Spleen (tissue), 11 donors: ENCODE measurements around the gene CCNH. TPM values are rescaled to one million over a fixed set of nuclear protein-coding genes. Genes with fewer than 3 reads are reported as not detected.
A peak's percentile ranks its signal among the peaks of the same experiment; 100 is the strongest.

Source experiments
- DNase-seq: peaks from one replicate; pipeline ENCODE4 v3.0.0-alpha.2; 2020
- H3K27ac ChIP-seq, 8 donors: fragments of 200-600 bp; sonication (generic) in 7 of 8; 1 replicate in 4 of 8; 2 replicates in 4 of 8; pipeline versions ENCODE4 v1.5.0 to v1.8.0; 2016 to 2021; ENCODE audit warnings: inconsistent platforms in 4 of 8, mild to moderate bottlenecking in 4 of 8, moderate library complexity in 1 of 8
- H3K27me3 ChIP-seq, 7 donors: fragments of 200-600 bp; sonication (generic) in 6 of 7; replicated peaks in 1 of 7; 1 replicate in 4 of 7; 2 replicates in 3 of 7; pipeline versions ENCODE4 v1.5.0 to v1.8.0; 2016 to 2021; ENCODE audit warnings: inconsistent platforms in 3 of 7, mild to moderate bottlenecking in 1 of 7
- H3K36me3 ChIP-seq, 6 donors: fragments of 200-600 bp; sonication (generic) in 5 of 6; 1 replicate in 4 of 6; 2 replicates in 2 of 6; pipeline versions ENCODE4 v1.5.0 to v1.8.0; 2016 to 2021; ENCODE audit warnings: inconsistent platforms in 2 of 6
- H3K4me1 ChIP-seq, 6 donors: fragments of 200-600 bp; sonication (generic) in 5 of 6; 1 replicate in 3 of 6; 2 replicates in 3 of 6; pipeline versions ENCODE4 v1.5.0 to v1.8.0; 2016 to 2021; ENCODE audit warnings: inconsistent platforms in 3 of 6
- H3K4me3 ChIP-seq, 8 donors: fragments of 200-600 bp; sonication (generic) in 7 of 8; 1 replicate in 4 of 8; 2 replicates in 4 of 8; pipeline versions ENCODE4 v1.5.0 to v1.8.0; 2016 to 2021; ENCODE audit warnings: inconsistent platforms in 4 of 8, mild to moderate bottlenecking in 4 of 8, moderate library complexity in 2 of 8
- H3K9me3 ChIP-seq, 8 donors: fragments of 200-600 bp; sonication (generic) in 7 of 8; 1 replicate in 4 of 8; 2 replicates in 4 of 8; pipeline versions ENCODE4 v1.5.0 to v1.8.0; 2016 to 2021; ENCODE audit warnings: inconsistent platforms in 4 of 8
- CTCF ChIP-seq, 11 experiments: fragments of 200-600 bp in 7 of 11; fragments of 450-650 bp in 4 of 11; sonication (generic) in 4 of 11; IDR thresholded peaks in 8 of 11; conservative IDR thresholded peaks in 3 of 11; 1 replicate in 7 of 11; 2 replicates in 4 of 11; pipeline versions ENCODE4 v1.4.0 to v1.8.0; 2016 to 2021; ENCODE audit warnings: antibody characterized with exemption in 11 of 11, inconsistent platforms in 4 of 11, mild to moderate bottlenecking in 1 of 11
- POLR2A ChIP-seq, 3 donors: fragments of 450-650 bp; IDR thresholded peaks; one replicate each; pipeline ENCODE4 v1.5.1; 2017; ENCODE audit warnings: antibody characterized with exemption in 3 of 3, mild to moderate bottlenecking in 1 of 3
- POLR2AphosphoS5 ChIP-seq, 3 donors: sonication (generic); formaldehyde crosslinking; IDR thresholded peaks; one replicate each; pipeline ENCODE4 v1.5.1; 2017; ENCODE audit warnings: antibody characterized with exemption in 3 of 3
- WGBS, 5 donors: extraction: QIAGEN DNeasy Blood & Tissue Kit in 3 of 5; methylation state at CpG; one replicate each; pipeline versions ENCODE4 v1.1.5 to v1.1.7; 2013 to 2018; 5-methylcytosine and 5-hydroxymethylcytosine counted together
- intact Hi-C: fragments of 100-400 bp; cut with DNase I; formaldehyde crosslinking; loops from one replicate; pipeline ENCODE4 v1.15.0; 2023; ENCODE audit warnings: low total_unique reads
- polyA plus RNA-seq, 3 donors: library from polyadenylated mRNA; stranded (reverse); fragments of 200-250 nt; gene quantifications; one replicate each; pipeline ENCODE4 v1.2.1, GENCODE V29; 2013
- total RNA-seq, 7 donors: library from RNA; depleted of rRNA in 3 of 7; stranded (reverse); fragments of >200 nt in 3 of 7; fragmentation: NEBNext Ultra II Directional in 4 of 7; extraction: Animal tissue kit (Norgen Biotek cat#: 25700) in 4 of 7; gene quantifications; one replicate each; pipeline versions ENCODE4 v1.1.0 to v1.2.1, GENCODE V29; 2016 to 2021
- donor health status: healthy with polysubstance abuse.
- donor health status: DM: no; HTN: no; CAD: no; lungs with moderate emphysema.
- donor health status: DM: no; HTN: no; CAD: no.
- donor health status: Bipolar disorder and iron deficiency.
- donor health status: healthy.
- donor health status: DM: no; HTN: no; CAD: no.
- donor health status: DM: yes; HTN: yes; CAD: no.

Gene CCNH
- total and polyA plus RNA-seq, 10 donors = 32.5 to 188 (median 70.8) TPM

GRCh38 chr5:87398981-87399614 lies 13.6 kb downstream of the CCNH start:
- peaks cover 8 to 68% (median 16%) of the 10 kb centered on the region in 6 donors for H3K4me1 ChIP-seq
- H3K4me3 ChIP-seq = no peak overlapping the region
- H3K27ac ChIP-seq = peak overlapping the region in 7 of 8 donors; percentile 3 to 75 (median 49)
- H3K27me3 ChIP-seq = no peaks in the 10 kb centered on the region
- H3K36me3 ChIP-seq = peaks cover 0 to 100% (median 82%) of the 10 kb centered on the region in 6 donors
- DNase-seq = no peak
- H3K9me3 ChIP-seq = peaks cover 0 to 4% (median 0%) of the 10 kb centered on the region in 8 donors
- 80 to 93% (median 82%) methylated on average over 5 of the region's 5 CpGs for WGBS, 5 donors
- TF ChIP-seq POLR2A (IDR thresholded peaks at IDR 0.05) (no peak), POLR2AphosphoS5 (IDR thresholded peaks at IDR 0.05) (no peak), CTCF (IDR thresholded peaks at IDR 0.05 in 8 of 11, conservative IDR thresholded peaks at IDR 0.05 in 3 of 11) (no peak)
- intact Hi-C loops = no loop called here

- H3K36me3 ChIP-seq = peaks cover 2 to 100% (median 95%) of the 10 kb centered on the region in 6 donors
- H3K27ac ChIP-seq = no peak overlapping the region
- no peaks in the 10 kb centered on the region for H3K9me3 ChIP-seq
- H3K4me1 ChIP-seq = peaks cover 2 to 69% (median 10%) of the 10 kb centered on the region in 6 donors
- H3K4me3 ChIP-seq = no peak overlapping the region
- intact Hi-C loops = no loop called here
- H3K27me3 ChIP-seq = no peaks in the 10 kb centered on the region
- 67 to 94% (median 81%) methylated on average over 3 of the region's 3 CpGs for WGBS, 5 donors
- no peak for DNase-seq
- no peak for TF ChIP-seq POLR2A (IDR thresholded peaks at IDR 0.05)
- TF ChIP-seq POLR2AphosphoS5 (IDR thresholded peaks at IDR 0.05) = no peak
These were observed 18.1 kb downstream of the CCNH start for GRCh38 chr5:87394411-87395165.

- no peaks in the 10 kb centered on the region for H3K9me3 ChIP-seq
- DNase-seq = no peak
- TF ChIP-seq CTCF (IDR thresholded peaks at IDR 0.05 in 8 of 11, conservative IDR thresholded peaks at IDR 0.05 in 3 of 11) = no peak
- no peak for TF ChIP-seq POLR2AphosphoS5 (IDR thresholded peaks at IDR 0.05)
- WGBS, 5 donors = 65 to 85% (median 75%) methylated on average over 2 of the region's 2 CpGs
- intact Hi-C loops = no loop called here
- no peak overlapping the region for H3K4me3 ChIP-seq
- H3K36me3 ChIP-seq = peaks cover 2 to 100% (median 96%) of the 10 kb centered on the region in 6 donors
- H3K27me3 ChIP-seq = no peaks in the 10 kb centered on the region
- peak overlapping the region in 1 of 8 donors; percentile 1 for H3K27ac ChIP-seq
- H3K4me1 ChIP-seq = peaks cover 0 to 67% (median 9%) of the 10 kb centered on the region in 6 donors
These were observed 19.4 kb downstream of the CCNH start for GRCh38 chr5:87393331-87393730.

- DNase-seq = no peak
- Histone ChIP-seq H3K36me3 (peaks cover 2 to 100% (median 97%) of the 10 kb centered on the region in 6 donors), H3K4me1 (peaks cover 0 to 71% (median 9%) of the 10 kb centered on the region in 6 donors), H3K27me3 (no peaks in the 10 kb centered on the region), H3K4me3 (no peak overlapping the region), H3K9me3 (no peaks in the 10 kb centered on the region), H3K27ac (peak overlapping the region in 1 of 8 donors; percentile 1)
- intact Hi-C loops = no loop called here
- TF ChIP-seq CTCF (IDR thresholded peaks at IDR 0.05 in 8 of 11, conservative IDR thresholded peaks at IDR 0.05 in 3 of 11) (no peak), POLR2AphosphoS5 (IDR thresholded peaks at IDR 0.05) (no peak), POLR2A (IDR thresholded peaks at IDR 0.05) (no peak)
- WGBS, 5 donors = 76 to 92% (median 85%) methylated on average over 4 of the region's 4 CpGs
These were observed 19.9 kb downstream of the CCNH start for GRCh38 chr5:87392801-87393200.
